Stimulated activated CD4-positive, alpha-beta T cell treated with anti-CD3 and anti-CD28 coated beads, Interleukin-4, amount 100 ng/mL, for 4 hours (primary cell): Measurements from ENCODE around the gene MUC5AC.
"Not testable (repeated sequence)": the region's sequence is repeated elsewhere in the genome, so short reads cannot be mapped to it uniquely, and the experiment has no call there.

Experiments
- DNase-seq, 2 experiments: peaks; one replicate each; pipeline ENCODE4 v3.0.0-alpha.2; 2020

The MUC5AC gene

DNA sequence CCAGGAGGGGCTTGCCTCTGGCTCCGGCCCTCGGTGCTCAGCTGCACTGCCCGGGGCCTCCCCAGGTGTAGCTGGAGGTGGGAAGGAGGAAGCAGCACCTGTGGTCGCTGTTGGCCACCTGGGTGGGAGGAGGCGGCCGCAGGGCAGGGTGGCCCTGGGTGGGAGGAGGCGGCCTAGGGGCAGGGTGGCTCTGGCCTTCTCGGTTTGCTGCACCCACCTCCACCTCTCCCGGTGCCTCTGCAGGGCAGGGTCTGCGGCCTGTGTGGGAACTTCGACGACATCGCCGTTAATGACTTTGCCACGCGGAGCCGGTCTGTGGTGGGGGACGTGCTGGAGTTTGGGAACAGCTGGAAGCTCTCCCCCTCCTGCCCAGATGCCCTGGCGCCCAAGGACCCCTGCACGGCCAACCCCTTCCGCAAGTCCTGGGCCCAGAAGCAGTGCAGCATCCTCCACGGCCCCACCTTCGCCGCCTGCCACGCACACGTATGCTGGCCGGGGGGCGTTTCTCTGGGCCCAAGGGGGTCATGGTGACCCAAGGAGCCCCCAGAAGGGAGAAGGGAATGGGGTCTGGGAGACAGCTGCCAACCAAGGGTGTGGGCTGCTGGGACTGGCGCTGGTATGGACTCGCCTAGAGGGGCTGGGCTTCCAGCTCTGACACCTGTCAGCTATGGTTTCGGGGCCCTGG is 20.6 kb downstream of the MUC5AC start:
- DNase-seq, result no peak

DNA sequence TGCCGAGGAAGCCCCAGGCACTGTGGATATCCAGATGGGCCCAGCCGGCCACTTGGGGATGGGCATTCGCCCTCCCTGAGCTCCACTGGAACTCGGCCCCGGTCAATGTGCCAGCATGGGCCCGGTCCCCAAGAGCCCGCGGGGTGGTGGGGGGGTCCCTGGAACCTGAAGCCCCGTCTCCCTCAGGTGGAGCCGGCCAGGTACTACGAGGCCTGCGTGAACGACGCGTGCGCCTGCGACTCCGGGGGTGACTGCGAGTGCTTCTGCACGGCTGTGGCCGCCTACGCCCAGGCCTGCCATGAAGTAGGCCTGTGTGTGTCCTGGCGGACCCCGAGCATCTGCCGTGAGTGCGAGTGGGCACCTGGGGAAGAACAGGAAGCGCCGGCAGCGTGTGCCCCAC is 21.2 kb downstream of the MUC5AC start:
- DNase-seq, result no peak

DNA sequence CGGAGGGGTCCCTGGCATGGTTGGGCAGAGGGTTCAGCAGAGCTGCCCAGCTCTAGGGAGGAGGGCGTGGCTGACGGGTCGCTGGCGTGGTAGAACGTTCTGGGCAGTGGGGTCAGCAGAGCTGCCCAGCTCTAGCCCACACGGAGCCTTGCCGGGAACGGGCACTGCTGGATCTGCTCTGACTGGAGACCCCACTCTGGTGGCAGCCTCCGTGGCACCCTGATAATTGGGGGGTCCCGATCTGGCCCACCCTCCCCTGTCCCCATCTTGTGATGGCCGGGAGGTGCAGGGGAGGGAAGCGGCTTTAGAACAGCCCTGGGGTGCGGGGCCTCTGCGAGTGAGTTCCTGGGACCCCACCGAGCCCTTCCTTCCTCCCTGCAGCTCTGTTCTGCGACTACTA is 21.9 kb downstream of the MUC5AC start:
- no peak for DNase-seq

DNA sequence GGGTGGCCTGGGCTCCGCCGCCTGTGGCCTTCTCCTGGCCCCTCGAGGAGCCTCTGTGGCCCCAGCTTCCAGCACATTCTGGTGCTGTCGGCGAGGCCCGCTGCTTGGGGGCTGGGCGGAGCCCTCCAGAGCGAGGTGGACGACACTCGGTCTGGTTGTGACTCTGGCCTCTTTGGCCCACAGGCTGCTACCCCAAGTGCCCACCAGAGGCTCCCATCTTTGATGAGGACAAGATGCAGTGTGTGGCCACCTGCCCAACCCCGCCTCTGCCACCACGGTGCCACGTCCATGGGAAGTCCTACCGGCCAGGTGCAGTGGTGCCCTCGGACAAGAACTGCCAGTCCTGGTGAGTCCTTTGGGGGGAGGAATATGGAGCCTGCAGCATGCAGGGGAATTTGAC is 22.4 kb downstream of the MUC5AC start:
- no peak for DNase-seq

DNA sequence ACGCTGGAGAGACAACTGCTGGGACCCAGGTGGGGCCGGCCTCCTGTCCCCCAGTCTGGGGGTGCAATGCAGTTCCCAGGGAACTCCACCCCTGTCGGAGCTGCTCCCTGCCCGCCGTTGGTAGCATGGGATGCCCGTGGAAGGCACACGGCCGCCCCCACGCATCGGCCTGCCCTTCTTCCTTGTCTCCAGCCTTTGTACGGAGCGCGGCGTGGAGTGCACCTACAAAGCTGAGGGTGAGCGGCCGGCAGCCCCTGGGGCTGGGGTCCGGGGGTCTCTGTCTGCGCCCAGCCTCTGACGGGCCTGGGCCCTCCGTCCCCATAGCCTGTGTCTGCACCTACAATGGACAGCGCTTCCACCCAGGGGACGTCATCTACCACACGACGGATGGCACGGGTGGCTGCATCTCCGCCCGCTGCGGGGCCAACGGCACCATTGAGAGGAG is 23.2 kb downstream of the MUC5AC start:
- no peak for DNase-seq

DNA sequence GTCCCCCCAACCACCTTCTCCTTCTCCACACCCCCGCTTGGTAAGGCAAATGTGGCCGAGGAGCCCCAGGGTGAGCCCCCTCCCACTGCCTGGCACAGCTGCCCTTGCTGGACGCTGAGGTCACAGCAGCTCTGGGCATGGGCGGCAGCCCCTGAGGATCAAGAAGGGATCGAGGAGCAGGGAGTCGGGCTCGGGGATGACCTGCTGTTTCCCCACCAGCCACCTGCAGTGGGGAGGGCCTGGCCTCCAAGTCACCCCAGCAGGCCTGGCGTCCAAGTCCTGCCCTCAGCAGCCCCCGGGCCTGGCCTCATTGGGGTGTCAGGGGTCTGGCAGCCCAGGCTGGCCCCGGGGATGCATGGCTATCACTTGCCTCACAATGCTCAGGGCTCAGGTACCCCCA is 23.7 kb downstream of the MUC5AC start:
- no peak for DNase-seq

DNA sequence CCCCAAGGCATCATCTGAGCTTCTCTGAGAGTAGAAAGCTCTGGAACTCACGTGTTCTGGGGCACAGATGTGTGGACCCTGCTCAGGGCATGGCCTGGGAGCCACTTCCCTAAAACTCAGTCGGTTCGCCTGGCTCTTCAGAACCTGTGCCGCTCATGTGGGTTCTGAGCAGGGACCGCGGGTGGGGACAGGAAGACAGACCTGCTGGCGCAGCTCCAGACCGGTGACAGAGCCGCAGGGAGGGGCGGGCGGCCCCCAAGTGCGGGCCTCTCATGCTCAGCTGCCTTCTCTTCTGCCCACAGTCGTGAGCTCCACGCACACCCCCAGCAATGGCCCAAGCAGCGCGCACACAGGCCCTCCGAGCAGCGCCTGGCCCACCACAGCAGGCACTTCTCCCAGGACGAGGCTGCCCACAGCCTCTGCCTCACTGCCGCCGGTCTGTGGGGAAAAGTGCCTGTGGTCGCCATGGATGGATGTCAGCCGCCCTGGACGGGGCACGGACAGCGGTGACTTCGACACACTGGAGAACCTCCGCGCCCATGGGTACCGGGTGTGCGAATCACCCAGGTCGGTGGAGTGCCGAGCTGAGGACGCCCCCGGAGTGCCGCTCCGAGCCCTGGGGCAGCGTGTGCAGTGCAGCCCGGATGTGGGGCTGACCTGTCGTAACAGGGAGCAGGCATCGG is 24.2 kb downstream of the MUC5AC start:
- DNase-seq, result no peak

DNA sequence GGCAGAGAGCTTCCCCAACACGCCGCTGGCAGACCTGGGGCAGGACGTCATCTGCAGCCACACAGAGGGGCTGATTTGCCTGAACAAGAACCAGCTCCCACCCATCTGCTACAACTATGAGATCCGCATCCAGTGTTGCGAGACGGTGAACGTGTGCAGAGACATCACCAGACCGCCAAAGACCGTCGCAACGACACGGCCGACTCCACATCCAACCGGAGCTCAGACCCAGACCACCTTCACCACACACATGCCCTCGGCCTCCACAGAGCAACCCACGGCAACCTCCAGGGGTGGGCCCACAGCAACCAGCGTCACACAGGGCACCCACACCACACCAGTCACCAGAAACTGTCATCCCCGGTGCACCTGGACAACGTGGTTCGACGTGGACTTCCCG is 26.4 kb downstream of the MUC5AC start:
- not testable (repeated sequence) for DNase-seq

DNA sequence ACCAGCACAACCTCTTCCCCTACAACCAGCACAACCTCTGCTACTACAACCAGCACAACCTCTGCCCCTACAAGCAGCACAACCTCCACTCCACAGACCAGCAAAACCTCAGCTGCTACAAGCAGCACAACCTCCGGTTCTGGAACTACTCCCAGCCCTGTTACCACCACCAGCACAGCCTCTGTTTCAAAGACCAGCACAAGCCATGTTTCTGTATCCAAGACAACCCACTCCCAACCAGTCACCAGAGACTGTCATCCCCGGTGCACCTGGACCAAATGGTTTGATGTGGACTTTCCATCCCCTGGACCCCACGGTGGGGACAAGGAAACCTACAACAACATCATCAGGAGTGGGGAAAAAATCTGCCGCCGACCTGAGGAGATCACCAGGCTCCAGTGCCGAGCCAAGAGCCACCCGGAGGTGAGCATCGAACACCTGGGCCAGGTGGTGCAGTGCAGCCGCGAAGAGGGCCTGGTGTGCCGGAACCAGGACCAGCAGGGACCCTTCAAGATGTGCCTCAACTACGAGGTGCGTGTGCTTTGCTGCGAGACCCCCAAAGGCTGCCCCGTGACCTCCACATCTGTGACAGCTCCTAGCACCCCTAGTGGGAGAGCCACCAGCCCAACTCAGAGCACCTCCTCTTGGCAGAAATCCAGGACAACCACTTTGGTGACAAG is 30.8 kb downstream of the MUC5AC start:
- not testable (repeated sequence) for DNase-seq

DNA sequence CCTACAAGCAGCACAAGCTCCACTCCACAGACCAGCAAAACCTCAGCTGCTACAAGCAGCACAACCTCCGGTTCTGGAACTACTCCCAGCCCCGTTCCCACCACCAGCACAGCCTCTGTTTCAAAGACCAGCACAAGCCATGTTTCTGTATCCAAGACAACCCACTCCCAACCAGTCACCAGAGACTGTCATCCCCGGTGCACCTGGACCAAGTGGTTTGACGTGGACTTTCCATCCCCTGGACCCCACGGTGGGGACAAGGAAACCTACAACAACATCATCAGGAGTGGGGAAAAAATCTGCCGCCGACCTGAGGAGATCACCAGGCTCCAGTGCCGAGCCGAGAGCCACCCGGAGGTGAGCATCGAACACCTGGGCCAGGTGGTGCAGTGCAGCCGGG is 32.1 kb downstream of the MUC5AC start:
- DNase-seq, result not testable (repeated sequence)

DNA sequence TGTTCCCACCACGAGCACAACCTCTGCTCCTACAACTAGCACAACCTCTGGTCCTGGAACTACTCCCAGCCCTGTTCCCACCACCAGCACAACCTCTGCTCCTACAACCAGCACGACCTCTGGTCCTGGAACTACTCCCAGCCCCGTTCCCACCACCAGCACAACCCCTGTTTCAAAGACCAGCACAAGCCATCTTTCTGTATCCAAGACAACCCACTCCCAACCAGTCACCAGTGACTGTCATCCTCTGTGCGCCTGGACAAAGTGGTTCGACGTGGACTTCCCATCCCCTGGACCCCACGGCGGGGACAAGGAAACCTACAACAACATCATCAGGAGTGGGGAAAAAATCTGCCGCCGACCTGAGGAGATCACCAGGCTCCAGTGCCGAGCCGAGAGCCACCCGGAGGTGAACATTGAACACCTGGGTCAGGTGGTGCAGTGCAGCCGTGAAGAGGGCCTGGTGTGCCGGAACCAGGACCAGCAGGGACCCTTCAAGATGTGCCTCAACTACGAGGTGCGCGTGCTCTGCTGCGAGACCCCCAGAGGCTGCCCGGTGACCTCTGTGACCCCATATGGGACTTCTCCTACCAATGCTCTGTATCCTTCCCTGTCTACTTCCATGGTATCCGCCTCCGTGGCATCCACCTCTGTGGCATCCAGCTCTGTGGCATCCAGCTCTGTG is 34.2 kb downstream of the MUC5AC start:
- DNase-seq, result not testable (repeated sequence)

DNA sequence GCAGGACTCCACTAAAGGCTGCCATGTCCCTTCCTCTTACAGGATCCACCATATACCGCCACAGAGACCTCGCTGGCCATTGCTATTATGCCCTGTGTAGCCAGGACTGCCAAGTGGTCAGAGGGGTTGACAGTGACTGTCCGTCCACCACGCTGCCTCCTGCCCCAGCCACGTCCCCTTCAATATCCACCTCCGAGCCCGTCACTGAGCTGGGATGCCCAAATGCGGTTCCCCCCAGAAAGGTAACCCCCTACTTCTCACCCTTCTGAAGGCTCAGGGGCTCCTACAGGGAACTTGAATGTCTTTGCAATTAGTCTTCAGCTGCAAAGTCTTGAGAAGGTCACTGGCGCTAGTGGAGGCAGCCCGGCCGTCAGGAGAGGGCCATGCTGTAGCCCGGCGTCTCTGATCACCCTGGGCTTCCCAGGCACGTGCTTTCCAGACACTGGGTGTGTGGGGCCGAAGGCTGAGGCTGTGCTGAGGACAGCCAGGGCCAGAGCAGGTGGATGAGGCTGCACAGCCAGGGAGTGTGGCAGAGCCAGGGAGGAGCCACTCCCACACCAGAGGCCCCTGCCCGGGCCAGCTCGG is 35.1 kb downstream of the MUC5AC start:
- no peak for DNase-seq

DNA sequence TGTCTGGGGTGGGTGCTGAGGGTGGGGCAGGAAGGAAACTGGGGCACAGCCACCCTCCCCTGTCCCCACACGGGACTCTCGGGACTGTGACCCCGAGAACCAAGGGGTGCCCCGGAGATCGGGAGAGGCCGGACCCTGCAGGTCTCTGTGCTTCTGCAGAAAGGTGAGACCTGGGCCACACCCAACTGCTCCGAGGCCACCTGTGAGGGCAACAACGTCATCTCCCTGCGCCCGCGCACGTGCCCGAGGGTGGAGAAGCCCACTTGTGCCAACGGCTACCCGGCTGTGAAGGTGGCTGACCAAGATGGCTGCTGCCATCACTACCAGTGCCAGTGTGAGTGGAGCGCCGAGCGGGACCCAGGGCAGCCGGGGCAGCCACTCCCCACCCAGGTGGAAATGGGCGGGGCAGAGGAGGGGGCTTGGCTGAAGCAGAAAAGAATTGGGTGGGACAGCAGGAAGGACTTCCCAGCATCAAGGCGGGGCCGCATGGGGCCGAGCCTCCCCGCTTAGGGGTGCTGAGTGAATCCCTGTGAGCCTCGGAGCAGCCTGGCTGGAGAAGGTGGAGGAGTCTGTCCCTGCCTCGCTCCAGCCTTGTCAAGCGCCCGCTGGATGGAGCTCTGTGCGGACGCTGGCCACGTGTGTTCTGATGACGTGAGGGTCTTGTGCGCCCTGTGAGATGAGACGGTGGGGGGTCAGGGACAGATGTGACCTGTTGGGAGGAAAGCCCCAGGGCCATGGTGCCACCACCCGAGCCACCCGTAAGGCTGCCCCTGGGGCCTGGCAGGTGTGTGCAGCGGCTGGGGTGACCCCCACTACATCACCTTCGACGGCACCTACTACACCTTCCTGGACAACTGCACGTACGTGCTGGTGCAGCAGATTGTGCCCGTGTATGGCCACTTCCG is 35.8 kb downstream of the MUC5AC start:
- no peak for DNase-seq

DNA sequence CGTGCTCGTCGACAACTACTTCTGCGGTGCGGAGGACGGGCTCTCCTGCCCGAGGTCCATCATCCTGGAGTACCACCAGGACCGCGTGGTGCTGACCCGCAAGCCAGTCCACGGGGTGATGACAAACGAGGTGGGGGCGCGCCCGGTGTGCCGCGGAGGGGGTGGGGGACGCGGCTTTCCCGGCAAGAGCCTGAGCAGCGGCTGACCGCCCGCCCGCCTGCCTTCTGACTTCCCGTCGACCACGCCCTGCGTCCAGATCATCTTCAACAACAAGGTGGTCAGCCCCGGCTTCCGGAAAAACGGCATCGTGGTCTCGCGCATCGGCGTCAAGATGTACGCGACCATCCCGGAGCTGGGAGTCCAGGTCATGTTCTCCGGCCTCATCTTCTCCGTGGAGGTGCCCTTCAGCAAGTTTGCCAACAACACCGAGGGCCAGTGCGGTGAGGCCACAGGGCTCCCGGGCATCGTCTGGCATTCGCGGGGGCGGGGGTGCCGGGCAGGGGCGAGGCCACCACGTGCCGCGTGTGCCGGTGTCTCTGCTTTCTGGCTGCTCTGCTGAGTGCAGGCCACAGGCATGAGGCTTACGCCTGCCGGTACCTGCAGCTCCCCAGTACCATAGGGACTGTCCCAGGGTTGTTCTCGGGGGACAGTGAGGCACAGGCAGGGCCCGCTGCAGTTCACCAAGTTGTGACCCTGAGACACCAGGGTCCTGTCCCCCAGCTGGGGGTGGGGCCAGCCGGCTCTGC is 36.7 kb downstream of the MUC5AC start:
- DNase-seq, result no peak

DNA sequence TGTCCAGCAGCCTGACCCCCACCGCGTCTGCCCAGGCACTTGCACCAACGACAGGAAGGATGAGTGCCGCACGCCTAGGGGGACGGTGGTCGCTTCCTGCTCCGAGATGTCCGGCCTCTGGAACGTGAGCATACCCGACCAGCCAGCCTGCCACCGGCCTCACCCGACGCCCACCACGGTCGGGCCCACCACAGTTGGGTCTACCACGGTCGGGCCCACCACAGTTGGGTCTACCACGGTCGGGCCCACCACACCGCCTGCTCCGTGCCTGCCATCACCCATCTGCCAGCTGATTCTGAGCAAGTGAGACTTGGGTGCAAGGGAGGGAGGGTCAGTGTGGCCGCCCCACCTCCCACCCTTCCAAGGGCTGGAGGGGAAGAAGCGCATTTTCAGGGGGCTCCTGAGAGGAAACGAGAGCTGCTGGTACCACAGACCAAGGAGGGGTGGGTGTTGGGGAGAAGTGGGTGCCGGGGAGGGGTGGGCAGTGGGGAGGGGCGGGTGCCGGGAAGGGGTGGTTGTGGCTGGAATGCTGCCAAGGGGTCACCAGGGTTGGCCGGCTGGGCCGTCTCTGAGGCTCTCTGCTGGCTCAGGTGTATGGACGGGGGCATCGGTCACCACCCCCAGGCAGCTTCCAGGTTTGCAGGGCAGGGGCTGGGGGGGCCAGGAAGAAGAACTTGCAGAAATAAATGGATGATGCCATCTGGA is 37.4 kb downstream of the MUC5AC start:
- DNase-seq, result no peak

DNA sequence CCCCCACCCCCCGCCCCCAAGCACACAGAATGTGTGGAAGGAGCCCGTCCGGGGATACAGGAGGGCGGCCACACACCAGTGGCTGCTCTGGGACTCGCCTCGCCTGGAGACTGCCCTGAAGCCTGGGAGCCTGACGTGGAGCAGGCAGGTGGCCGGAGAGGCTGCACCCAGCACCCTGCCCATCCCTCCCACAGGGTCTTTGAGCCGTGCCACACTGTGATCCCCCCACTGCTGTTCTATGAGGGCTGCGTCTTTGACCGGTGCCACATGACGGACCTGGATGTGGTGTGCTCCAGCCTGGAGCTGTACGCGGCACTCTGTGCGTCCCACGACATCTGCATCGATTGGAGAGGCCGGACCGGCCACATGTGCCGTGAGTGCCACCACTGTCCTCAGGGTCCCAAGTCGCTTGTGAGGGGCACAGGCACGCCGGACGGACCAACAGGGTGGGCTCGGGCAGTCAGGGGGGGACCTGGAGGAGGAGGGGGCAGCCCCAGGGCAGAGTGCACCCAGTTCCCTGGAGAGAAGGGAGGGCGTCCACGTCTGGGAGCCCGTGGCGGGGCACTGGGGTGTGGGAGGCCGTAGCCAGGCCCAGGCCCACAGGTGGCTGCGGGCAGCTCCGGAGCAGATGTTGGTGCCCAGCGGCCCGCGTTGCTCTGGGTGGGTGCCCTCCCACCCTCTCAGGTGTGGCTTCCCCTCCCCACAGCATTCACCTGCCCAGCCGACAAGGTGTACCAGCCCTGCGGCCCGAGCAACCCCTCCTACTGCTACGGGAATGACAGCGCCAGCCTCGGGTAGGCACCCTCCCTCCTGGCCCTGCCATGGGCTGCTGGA is 38.1 kb downstream of the MUC5AC start:
- DNase-seq, result no peak

DNA sequence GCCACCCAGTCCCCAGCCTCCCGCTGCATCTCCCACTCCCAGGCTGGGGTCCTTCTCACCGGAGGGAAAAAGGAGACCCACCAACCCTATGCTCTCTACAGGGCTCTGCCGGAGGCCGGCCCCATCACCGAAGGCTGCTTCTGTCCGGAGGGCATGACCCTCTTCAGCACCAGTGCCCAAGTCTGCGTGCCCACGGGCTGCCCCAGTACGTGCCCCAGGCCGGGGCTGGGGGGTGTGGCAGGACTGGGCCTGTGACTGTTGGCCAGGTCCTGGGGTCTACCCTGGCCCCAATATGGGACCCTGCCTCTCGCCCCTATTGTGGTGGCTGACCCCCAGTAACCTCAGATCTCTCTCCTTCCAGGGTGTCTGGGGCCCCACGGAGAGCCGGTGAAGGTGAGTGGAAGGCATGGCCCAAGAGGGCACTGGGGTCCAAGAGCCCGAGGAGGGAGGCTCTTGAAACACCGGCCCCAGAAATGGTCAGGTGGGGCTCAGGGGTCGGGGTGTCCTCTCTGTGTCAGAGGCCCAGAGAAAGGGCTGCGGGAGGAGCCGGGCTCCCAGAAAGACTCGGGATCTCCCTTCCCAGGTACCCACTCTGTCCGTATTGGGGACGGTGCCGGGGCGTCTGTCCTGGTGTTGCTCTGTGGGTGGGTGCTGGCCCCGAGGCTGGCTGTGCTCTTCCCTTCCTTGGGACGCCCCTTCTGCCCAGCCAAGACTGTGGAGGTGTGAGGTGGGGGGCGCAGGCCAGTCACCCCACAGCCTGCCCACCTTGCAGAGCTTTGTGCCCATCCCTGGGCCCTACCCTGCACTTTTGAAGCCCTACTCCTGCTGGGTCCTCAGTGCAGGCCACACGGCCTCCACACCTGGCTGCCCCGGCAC is 39.0 kb downstream of the MUC5AC start:
- DNase-seq, result no peak

DNA sequence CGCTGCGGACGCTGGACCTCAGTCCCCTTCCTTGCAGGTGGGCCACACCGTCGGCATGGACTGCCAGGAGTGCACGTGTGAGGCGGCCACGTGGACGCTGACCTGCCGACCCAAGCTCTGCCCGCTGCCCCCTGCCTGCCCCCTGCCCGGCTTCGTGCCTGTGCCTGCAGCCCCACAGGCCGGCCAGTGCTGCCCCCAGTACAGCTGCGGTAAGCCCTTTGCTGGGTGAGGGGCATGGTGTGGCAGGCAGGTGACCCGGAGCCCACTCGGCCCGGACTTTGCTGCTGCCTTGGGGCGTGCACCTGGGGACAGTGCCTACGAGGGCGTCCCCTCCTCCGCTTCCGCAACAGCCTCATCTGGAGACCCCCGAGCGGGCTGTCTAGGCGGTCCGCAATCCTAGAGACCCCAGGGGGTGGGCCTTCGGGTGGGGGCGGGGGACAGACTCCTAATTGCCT is 39.7 kb downstream of the MUC5AC start:
- DNase-seq, result no peak
